Ishikawa (cell line): ENCODE measurements around the gene CLASP1.

Source experiments
- CEBPB ChIP-seq: IDR thresholded peaks from 2 replicates; pipeline ENCODE4 v1.6.1; 2012
- CREB1 ChIP-seq: IDR thresholded peaks from 2 replicates; pipeline ENCODE4 v1.6.1; 2012; ENCODE audit warnings: low read depth
- EP300 ChIP-seq: IDR thresholded peaks from 2 replicates; pipeline ENCODE4 v1.6.1; 2012; ENCODE audit warnings: borderline replicate concordance
- MAX ChIP-seq: IDR thresholded peaks from 2 replicates; pipeline ENCODE4 v1.6.1; 2012
- TAF1 ChIP-seq: IDR thresholded peaks from 2 replicates; pipeline ENCODE4 v1.6.1; 2012; ENCODE audit warnings: low read depth, mild to moderate bottlenecking
- YY1 ChIP-seq: IDR thresholded peaks from 2 replicates; pipeline ENCODE4 v1.6.1; 2012; ENCODE audit warnings: low read depth
- TF ChIP-seq, protein P1 (sequence below): IDR thresholded peaks from 2 replicates; pipeline ENCODE4 v1.6.1; 2012; ENCODE audit warnings: low read depth, mild to moderate bottlenecking

DNA sequence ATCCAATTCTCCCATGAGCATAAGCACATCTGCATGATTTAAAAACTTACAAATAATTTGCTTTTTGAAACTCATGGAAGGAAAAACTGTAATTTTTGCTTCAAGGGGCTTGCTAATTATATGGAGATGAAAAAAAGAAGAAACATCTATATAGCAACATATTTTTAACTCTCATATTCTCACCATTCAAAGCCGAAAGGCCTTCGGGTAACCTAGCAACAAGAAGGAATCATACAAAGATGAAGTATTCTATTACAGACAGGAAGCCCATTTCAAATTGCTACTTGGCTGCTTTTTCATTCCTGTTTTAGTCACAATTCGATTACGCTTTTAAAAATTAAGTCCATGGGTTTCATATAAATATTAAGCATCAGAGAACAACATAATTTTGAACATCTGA, 157.7 kb downstream of the CLASP1 start:
- TF ChIP-seq TAF1, result no peak
- TF ChIP-seq, protein P1, sequence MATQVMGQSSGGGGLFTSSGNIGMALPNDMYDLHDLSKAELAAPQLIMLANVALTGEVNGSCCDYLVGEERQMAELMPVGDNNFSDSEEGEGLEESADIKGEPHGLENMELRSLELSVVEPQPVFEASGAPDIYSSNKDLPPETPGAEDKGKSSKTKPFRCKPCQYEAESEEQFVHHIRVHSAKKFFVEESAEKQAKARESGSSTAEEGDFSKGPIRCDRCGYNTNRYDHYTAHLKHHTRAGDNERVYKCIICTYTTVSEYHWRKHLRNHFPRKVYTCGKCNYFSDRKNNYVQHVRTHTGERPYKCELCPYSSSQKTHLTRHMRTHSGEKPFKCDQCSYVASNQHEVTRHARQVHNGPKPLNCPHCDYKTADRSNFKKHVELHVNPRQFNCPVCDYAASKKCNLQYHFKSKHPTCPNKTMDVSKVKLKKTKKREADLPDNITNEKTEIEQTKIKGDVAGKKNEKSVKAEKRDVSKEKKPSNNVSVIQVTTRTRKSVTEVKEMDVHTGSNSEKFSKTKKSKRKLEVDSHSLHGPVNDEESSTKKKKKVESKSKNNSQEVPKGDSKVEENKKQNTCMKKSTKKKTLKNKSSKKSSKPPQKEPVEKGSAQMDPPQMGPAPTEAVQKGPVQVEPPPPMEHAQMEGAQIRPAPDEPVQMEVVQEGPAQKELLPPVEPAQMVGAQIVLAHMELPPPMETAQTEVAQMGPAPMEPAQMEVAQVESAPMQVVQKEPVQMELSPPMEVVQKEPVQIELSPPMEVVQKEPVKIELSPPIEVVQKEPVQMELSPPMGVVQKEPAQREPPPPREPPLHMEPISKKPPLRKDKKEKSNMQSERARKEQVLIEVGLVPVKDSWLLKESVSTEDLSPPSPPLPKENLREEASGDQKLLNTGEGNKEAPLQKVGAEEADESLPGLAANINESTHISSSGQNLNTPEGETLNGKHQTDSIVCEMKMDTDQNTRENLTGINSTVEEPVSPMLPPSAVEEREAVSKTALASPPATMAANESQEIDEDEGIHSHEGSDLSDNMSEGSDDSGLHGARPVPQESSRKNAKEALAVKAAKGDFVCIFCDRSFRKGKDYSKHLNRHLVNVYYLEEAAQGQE, result no peak
- no peak for TF ChIP-seq MAX
- no peak for TF ChIP-seq YY1
- no peak for TF ChIP-seq EP300
- no peak for TF ChIP-seq CREB1
- no peak for TF ChIP-seq CEBPB
